Measurements from ENCODE around the gene GPR78.

The GPR78 gene

GRCh38 chr4:8570201-8570600 is 10.0 kb upstream of the GPR78 start:
- H3K27ac ChIP-seq (ENCODE audit: low read depth, low read length, poor library complexity, severe bottlenecking) = no peak overlapping the region
- no peak overlapping the region for H3K9ac ChIP-seq (ENCODE audit: low read length)
- H3K79me2 ChIP-seq (ENCODE audit: insufficient read depth, low read length) = no peaks in the 10 kb centered on the region
- H2AFZ ChIP-seq (ENCODE audit: low read length) = no peak overlapping the region
- no peaks in the 10 kb centered on the region for H3K9me2 ChIP-seq (ENCODE audit: low read depth, low read length)
- no peaks in the 10 kb centered on the region for H3F3A ChIP-seq (ENCODE audit: insufficient read depth, low read length)
- TF ChIP-seq CTCF (IDR thresholded peaks at IDR 0.05; ENCODE audit: low read length) = no peak
- TF ChIP-seq EZH2 (IDR thresholded peaks at IDR 0.05; ENCODE audit: borderline replicate concordance, low read length) = no peak
- H4K20me1 ChIP-seq (ENCODE audit: insufficient read depth, low read length) = no peaks in the 10 kb centered on the region
- no peaks in the 10 kb centered on the region for H3K4me1 ChIP-seq (ENCODE audit: insufficient read depth, low read length, severe bottlenecking)
- H3K36me3 ChIP-seq (ENCODE audit: insufficient read depth, low read length) = no peaks in the 10 kb centered on the region
- no peak overlapping the region for H3K4me3 ChIP-seq (ENCODE audit: low read depth, low read length, poor library complexity, severe bottlenecking)
- H3K9me3 ChIP-seq (ENCODE audit: low read length) = no peaks in the 10 kb centered on the region
- no peaks in the 10 kb centered on the region for H3K27me3 ChIP-seq (ENCODE audit: insufficient read depth, low read length)
- no peak overlapping the region for H3K4me2 ChIP-seq (ENCODE audit: low read length)

GRCh38 chr4:8571702-8572685 is 8.2 kb upstream of the GPR78 start:
- Histone ChIP-seq H3K27me3 (ENCODE audit: insufficient read depth, low read length) (no peaks in the 10 kb centered on the region), H3K4me1 (ENCODE audit: insufficient read depth, low read length, severe bottlenecking) (no peaks in the 10 kb centered on the region)
- TF ChIP-seq EZH2 (IDR thresholded peaks at IDR 0.05; ENCODE audit: borderline replicate concordance, low read length) = no peak
- TF ChIP-seq CTCF (IDR thresholded peaks at IDR 0.05; ENCODE audit: low read length) = no peak

GRCh38 chr4:8573266-8573665 is 6.9 kb upstream of the GPR78 start:
- Histone ChIP-seq H3F3A (ENCODE audit: insufficient read depth, low read length) (no peaks in the 10 kb centered on the region), H3K4me1 (ENCODE audit: insufficient read depth, low read length, severe bottlenecking) (no peaks in the 10 kb centered on the region), H3K27ac (ENCODE audit: low read depth, low read length, poor library complexity, severe bottlenecking) (no peak overlapping the region), H3K36me3 (ENCODE audit: insufficient read depth, low read length) (no peaks in the 10 kb centered on the region), H3K9me3 (ENCODE audit: low read length) (no peaks in the 10 kb centered on the region), H3K9me2 (ENCODE audit: low read depth, low read length) (no peaks in the 10 kb centered on the region), H3K79me2 (ENCODE audit: insufficient read depth, low read length) (no peaks in the 10 kb centered on the region), H2AFZ (ENCODE audit: low read length) (no peak overlapping the region), H3K27me3 (ENCODE audit: insufficient read depth, low read length) (no peaks in the 10 kb centered on the region), H3K4me2 (ENCODE audit: low read length) (no peak overlapping the region), H3K4me3 (ENCODE audit: low read depth, low read length, poor library complexity, severe bottlenecking) (no peak overlapping the region), H3K9ac (ENCODE audit: low read length) (no peak overlapping the region), H4K20me1 (ENCODE audit: insufficient read depth, low read length) (no peaks in the 10 kb centered on the region)
- TF ChIP-seq CTCF (IDR thresholded peaks at IDR 0.05; ENCODE audit: low read length) (no peak), EZH2 (IDR thresholded peaks at IDR 0.05; ENCODE audit: borderline replicate concordance, low read length) (no peak)

More at GRCh38 chr4:8571702-8572685, 8.2 kb upstream of the GPR78 start:
- Histone ChIP-seq H2AFZ (ENCODE audit: low read length) (no peak overlapping the region), H3F3A (ENCODE audit: insufficient read depth, low read length) (no peaks in the 10 kb centered on the region), H3K9ac (ENCODE audit: low read length) (no peak overlapping the region), H3K36me3 (ENCODE audit: insufficient read depth, low read length) (no peaks in the 10 kb centered on the region), H3K9me3 (ENCODE audit: low read length) (no peaks in the 10 kb centered on the region), H3K79me2 (ENCODE audit: insufficient read depth, low read length) (no peaks in the 10 kb centered on the region), H3K4me2 (ENCODE audit: low read length) (no peak overlapping the region), H3K4me3 (ENCODE audit: low read depth, low read length, poor library complexity, severe bottlenecking) (no peak overlapping the region), H3K9me2 (ENCODE audit: low read depth, low read length) (no peaks in the 10 kb centered on the region), H4K20me1 (ENCODE audit: insufficient read depth, low read length) (no peaks in the 10 kb centered on the region), H3K27ac (ENCODE audit: low read depth, low read length, poor library complexity, severe bottlenecking) (no peak overlapping the region)

Data from OCI-LY1 (cell line).